ENCODE data around the gene FAM229A.

Gene FAM229A

DNA sequence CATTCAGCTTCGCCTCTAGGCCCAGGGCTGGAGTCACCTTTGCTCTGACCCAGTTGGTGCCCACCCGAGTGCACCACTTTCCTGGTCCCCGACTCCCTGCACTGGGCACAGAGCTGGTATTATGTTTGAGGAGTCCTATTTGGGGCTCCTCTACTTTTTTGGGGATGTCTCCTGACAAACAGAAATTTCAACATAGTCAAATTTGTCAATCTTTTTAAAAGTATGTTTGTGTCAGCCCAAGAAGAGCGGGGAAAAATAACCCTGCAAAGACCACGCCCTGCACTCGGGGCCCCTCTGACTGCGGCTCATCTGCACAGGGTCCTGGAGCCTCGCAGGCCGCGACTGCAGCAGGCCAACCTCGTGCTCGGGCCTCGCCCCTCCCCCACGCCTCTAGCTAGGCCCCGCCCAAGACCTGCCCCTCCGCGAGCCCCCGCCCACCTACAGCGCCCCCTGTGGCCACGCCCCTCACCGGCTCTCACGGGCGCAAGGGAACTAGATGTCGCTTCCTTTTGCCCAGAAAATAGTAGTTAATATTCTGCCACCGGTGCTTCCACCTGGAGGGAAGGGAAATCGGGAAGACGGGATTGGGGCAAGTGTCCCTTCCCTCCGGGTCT lies 11.4 kb downstream of the FAM229A start:
- no peak for DNase-seq (ENCODE audit: low read depth, low spot score)

GRCh38 chr1:32349211-32349708 lies 13.0 kb downstream of the FAM229A start:
- no peak overlapping the region for H3K27ac ChIP-seq (ENCODE audit: low read length)
- no peak overlapping the region for H3K4me3 ChIP-seq (ENCODE audit: low read length)
- no peaks in the 10 kb centered on the region for H3K36me3 ChIP-seq (ENCODE audit: control insufficient read depth, insufficient read depth, low read length)
- H3K9me3 ChIP-seq (ENCODE audit: control insufficient read depth, insufficient read depth, low read length), result peaks cover 2% of the 10 kb centered on the region; the same call in 1 of the 2 replicates
- H3K27me3 ChIP-seq (ENCODE audit: control insufficient read depth, insufficient read depth, low read length), result peaks cover 3% of the 10 kb centered on the region; the same call in 1 of the 2 replicates
- no CpG with 5 or more reads among the region's 8 CpGs for WGBS (ENCODE audit: insufficient coverage, insufficient read length)
- no peaks in the 10 kb centered on the region for H3K4me1 ChIP-seq (ENCODE audit: control insufficient read depth, insufficient read depth, low read length)
- DNase-seq (ENCODE audit: low read depth, low spot score), result no peak

More for the DNA sequence above, 11.4 kb downstream of the FAM229A start:
- no CpG with 5 or more reads among the region's 28 CpGs for WGBS (ENCODE audit: insufficient coverage, insufficient read length)
- H3K27me3 ChIP-seq (ENCODE audit: control insufficient read depth, insufficient read depth, low read length), result peaks cover 3% of the 10 kb centered on the region; the same call in 1 of the 2 replicates
- no peaks in the 10 kb centered on the region for H3K4me1 ChIP-seq (ENCODE audit: control insufficient read depth, insufficient read depth, low read length)
- peak overlapping the region; percentile 73; the same call in 1 of the 2 replicates for H3K4me3 ChIP-seq (ENCODE audit: low read length)
- no peak overlapping the region for H3K27ac ChIP-seq (ENCODE audit: low read length)
- no peaks in the 10 kb centered on the region for H3K36me3 ChIP-seq (ENCODE audit: control insufficient read depth, insufficient read depth, low read length)
- peaks cover 2% of the 10 kb centered on the region; the same call in 1 of the 2 replicates for H3K9me3 ChIP-seq (ENCODE audit: control insufficient read depth, insufficient read depth, low read length)

- WGBS (ENCODE audit: insufficient coverage, insufficient read length), result no CpG with 5 or more reads among the region's 9 CpGs
- Histone ChIP-seq H3K9me3 (ENCODE audit: control insufficient read depth, insufficient read depth, low read length) (peaks cover 2% of the 10 kb centered on the region; the same call in 1 of the 2 replicates), H3K4me1 (ENCODE audit: control insufficient read depth, insufficient read depth, low read length) (no peaks in the 10 kb centered on the region), H3K4me3 (ENCODE audit: low read length) (no peak overlapping the region), H3K27ac (ENCODE audit: low read length) (no peak overlapping the region), H3K36me3 (ENCODE audit: control insufficient read depth, insufficient read depth, low read length) (no peaks in the 10 kb centered on the region), H3K27me3 (ENCODE audit: control insufficient read depth, insufficient read depth, low read length) (peaks cover 3% of the 10 kb centered on the region; the same call in 1 of the 2 replicates)
- no peak for DNase-seq (ENCODE audit: low read depth, low spot score)
Measured at GRCh38 chr1:32346532-32347157, 15.6 kb downstream of the FAM229A start.

DNA sequence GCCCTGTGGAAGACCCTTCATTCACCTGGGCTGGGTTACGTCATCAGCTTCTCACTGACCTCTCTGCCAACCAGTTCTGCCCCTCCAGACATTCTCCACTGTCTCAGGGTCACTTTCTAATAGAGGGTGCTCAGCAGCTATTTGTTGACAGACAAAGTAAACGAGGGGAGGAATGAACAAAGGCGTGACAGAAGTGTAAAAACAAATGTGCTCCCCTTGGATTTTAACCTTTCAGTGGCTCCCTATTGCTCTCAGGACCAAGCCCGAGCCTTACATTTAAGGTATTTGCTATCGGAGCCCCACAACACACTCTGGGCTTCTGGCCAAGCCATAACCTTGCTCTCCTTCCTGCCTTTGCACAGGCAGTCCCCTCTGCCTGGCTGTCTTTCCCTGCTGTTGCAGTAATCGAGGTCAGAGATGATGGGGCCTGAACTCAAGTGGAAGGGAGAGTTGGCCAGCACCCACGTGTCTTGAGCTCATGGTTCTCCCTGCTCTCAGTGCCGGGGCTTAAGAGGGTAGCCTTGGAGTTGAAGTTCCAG lies 16.9 kb downstream of the FAM229A start:
- WGBS (ENCODE audit: insufficient coverage, insufficient read length), result no CpG with 5 or more reads among the region's 8 CpGs
- Histone ChIP-seq H3K36me3 (ENCODE audit: control insufficient read depth, insufficient read depth, low read length) (no peaks in the 10 kb centered on the region), H3K27me3 (ENCODE audit: control insufficient read depth, insufficient read depth, low read length) (peaks cover under 1% of the 10 kb centered on the region; the same call in 1 of the 2 replicates), H3K27ac (ENCODE audit: low read length) (no peak overlapping the region), H3K9me3 (ENCODE audit: control insufficient read depth, insufficient read depth, low read length) (no peaks in the 10 kb centered on the region), H3K4me1 (ENCODE audit: control insufficient read depth, insufficient read depth, low read length) (0 out of 2 replicates have a peak, but pooled peaks cover 4% of the 10 kb centered on the region), H3K4me3 (ENCODE audit: low read length) (no peak overlapping the region)
- DNase-seq (ENCODE audit: low read depth, low spot score), result no peak

GRCh38 chr1:32342704-32343103 lies 19.6 kb downstream of the FAM229A start:
- Histone ChIP-seq H3K27me3 (ENCODE audit: control insufficient read depth, insufficient read depth, low read length) (no peaks in the 10 kb centered on the region), H3K36me3 (ENCODE audit: control insufficient read depth, insufficient read depth, low read length) (no peaks in the 10 kb centered on the region), H3K4me3 (ENCODE audit: low read length) (no peak overlapping the region), H3K27ac (ENCODE audit: low read length) (no peak overlapping the region), H3K9me3 (ENCODE audit: control insufficient read depth, insufficient read depth, low read length) (no peaks in the 10 kb centered on the region), H3K4me1 (ENCODE audit: control insufficient read depth, insufficient read depth, low read length) (0 out of 2 replicates have a peak, but pooled peaks cover 4% of the 10 kb centered on the region)
- DNase-seq (ENCODE audit: low read depth, low spot score), result no peak
- no CpG with 5 or more reads among the region's 10 CpGs for WGBS (ENCODE audit: insufficient coverage, insufficient read length)

DNA sequence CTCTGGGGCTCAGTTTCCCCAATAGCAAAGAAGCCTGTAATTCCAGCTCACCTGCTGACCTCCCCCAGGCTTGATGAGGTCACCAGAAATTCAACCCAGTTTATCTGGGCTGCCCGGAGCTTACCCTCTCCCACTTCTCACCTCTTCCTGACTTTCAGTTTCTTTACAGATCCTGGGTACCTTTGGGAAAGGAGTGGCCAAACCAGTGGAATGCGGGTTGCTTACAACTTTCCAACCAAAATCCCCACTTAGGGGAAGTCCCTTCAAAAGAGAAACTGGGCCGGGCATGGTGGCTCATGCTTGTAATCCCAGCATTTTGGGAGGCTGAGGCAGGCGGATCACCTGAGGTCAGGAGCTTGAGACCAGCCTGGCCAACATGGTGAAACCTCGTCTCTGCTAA lies 20.3 kb downstream of the FAM229A start:
- Histone ChIP-seq H3K27me3 (ENCODE audit: control insufficient read depth, insufficient read depth, low read length) (no peaks in the 10 kb centered on the region), H3K9me3 (ENCODE audit: control insufficient read depth, insufficient read depth, low read length) (no peaks in the 10 kb centered on the region), H3K4me3 (ENCODE audit: low read length) (no peak overlapping the region), H3K4me1 (ENCODE audit: control insufficient read depth, insufficient read depth, low read length) (0 out of 2 replicates have a peak, but pooled peaks cover 6% of the 10 kb centered on the region), H3K36me3 (ENCODE audit: control insufficient read depth, insufficient read depth, low read length) (no peaks in the 10 kb centered on the region), H3K27ac (ENCODE audit: low read length) (no peak overlapping the region)
- WGBS (ENCODE audit: insufficient coverage, insufficient read length), result no CpG with 5 or more reads among the region's 5 CpGs
- DNase-seq (ENCODE audit: low read depth, low spot score), result no peak

DNA sequence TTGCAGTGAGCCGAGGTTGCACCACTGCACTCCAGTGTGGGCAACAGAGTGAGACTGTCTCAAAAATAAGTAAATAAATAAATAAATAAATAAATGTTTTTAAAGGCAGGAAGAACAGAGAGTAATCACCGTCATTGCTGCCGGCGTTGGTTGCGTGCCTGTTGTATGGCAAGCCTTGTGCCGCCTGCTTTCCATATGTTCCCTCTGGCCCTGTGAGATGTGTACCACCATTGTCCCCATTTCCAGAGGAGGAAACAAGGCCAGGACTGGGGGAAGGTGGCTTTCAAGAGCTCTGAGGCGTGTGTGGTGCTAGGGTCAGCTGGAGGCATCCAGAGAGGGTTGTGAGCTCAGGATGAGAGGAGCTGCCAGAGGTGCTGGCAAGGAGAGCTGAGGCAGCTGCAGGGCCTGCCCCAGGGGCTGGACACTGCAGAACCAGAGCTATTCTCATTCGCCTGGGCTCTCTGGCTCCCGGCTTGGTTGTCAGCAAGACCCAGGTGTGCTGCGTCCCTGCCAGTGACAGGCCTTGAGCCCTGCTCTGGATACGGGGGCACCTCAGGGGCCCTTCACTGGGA lies 21.0 kb downstream of the FAM229A start:
- H3K27ac ChIP-seq (ENCODE audit: low read length), result no peak overlapping the region
- peaks cover 7% of the 10 kb centered on the region; the same call in 1 of the 2 replicates for H3K4me1 ChIP-seq (ENCODE audit: control insufficient read depth, insufficient read depth, low read length)
- no peaks in the 10 kb centered on the region for H3K27me3 ChIP-seq (ENCODE audit: control insufficient read depth, insufficient read depth, low read length)
- WGBS (ENCODE audit: insufficient coverage, insufficient read length), result no CpG with 5 or more reads among the region's 11 CpGs
- no peak overlapping the region for H3K4me3 ChIP-seq (ENCODE audit: low read length)
- H3K9me3 ChIP-seq (ENCODE audit: control insufficient read depth, insufficient read depth, low read length), result no peaks in the 10 kb centered on the region
- no peaks in the 10 kb centered on the region for H3K36me3 ChIP-seq (ENCODE audit: control insufficient read depth, insufficient read depth, low read length)
- DNase-seq (ENCODE audit: low read depth, low spot score), result no peak

DNA sequence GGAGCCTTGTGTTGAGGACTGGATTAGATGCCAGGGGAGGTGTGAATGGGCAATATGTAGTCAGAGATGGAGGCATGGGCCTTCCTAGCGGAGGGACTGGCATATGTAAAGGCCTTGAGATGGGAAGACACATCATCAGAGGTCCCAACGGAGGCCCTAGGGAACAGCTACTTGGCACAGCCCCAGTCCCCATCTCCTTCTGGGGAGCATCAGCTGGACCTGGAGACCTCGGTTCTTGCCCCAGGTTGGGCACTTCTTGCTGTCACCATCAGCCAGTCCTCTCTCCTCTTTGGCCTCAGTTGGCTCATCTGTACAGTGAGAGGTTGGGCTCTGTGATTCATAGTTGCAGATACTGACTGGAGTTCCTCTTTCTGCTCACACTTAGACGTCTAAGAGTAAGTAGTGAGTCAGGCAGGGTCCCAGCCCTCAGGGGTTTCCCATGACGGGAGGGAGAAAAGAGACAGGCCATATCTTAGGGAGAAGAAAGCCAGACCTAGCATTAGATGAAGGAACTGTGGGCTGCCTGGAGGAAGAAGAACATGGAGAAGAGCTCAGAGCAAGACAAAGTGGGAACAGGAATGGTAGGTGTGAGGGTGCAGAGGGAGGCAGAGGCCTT lies 22.8 kb downstream of the FAM229A start:
- no CpG with 5 or more reads among the region's 5 CpGs for WGBS (ENCODE audit: insufficient coverage, insufficient read length)
- H3K4me1 ChIP-seq (ENCODE audit: control insufficient read depth, insufficient read depth, low read length), result peaks cover 8% of the 10 kb centered on the region
- H3K36me3 ChIP-seq (ENCODE audit: control insufficient read depth, insufficient read depth, low read length), result peaks cover 2% of the 10 kb centered on the region; the same call in 1 of the 2 replicates
- H3K27ac ChIP-seq (ENCODE audit: low read length), result no peak overlapping the region
- no peak overlapping the region for H3K4me3 ChIP-seq (ENCODE audit: low read length)
- no peaks in the 10 kb centered on the region for H3K27me3 ChIP-seq (ENCODE audit: control insufficient read depth, insufficient read depth, low read length)
- no peaks in the 10 kb centered on the region for H3K9me3 ChIP-seq (ENCODE audit: control insufficient read depth, insufficient read depth, low read length)
- no peak for DNase-seq (ENCODE audit: low read depth, low spot score)

DNA sequence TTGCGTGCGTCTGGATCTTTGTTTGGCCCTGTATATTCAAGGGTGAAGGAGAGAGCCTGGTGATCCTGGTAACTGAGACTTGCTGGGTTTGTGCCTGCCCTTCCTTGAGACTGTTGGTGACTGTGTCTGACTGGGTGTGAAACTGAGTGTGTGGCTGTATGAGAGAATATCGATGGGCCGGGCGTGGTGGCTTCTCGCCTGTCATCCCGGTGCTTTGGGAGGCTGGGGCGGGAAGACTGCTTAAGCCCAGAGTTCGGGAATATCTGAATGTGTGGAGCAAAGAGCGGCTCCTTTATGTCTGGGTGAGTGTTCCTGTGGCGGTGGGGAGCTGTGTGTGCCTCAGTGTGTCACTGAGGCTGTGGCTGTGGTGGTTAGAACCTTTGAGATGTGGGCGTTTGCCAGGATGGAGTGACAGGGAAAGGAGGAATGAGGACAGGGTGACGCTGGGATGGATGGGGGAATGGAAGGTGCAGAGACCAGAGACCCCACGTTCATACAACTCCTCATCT lies 23.6 kb downstream of the FAM229A start:
- H3K27ac ChIP-seq (ENCODE audit: low read length), result no peak overlapping the region
- H3K27me3 ChIP-seq (ENCODE audit: control insufficient read depth, insufficient read depth, low read length), result no peaks in the 10 kb centered on the region
- no CpG with 5 or more reads among the region's 14 CpGs for WGBS (ENCODE audit: insufficient coverage, insufficient read length)
- DNase-seq (ENCODE audit: low read depth, low spot score), result no peak
- peaks cover 11% of the 10 kb centered on the region for H3K4me1 ChIP-seq (ENCODE audit: control insufficient read depth, insufficient read depth, low read length)
- H3K36me3 ChIP-seq (ENCODE audit: control insufficient read depth, insufficient read depth, low read length), result peaks cover 8% of the 10 kb centered on the region; the same call in 1 of the 2 replicates
- H3K4me3 ChIP-seq (ENCODE audit: low read length), result no peak overlapping the region
- no peaks in the 10 kb centered on the region for H3K9me3 ChIP-seq (ENCODE audit: control insufficient read depth, insufficient read depth, low read length)
